Pancreas (tissue), 10 donors: ENCODE data around the gene IL15RA. TPM values are rescaled to one million over a fixed set of nuclear protein-coding genes. Genes with fewer than 3 reads are reported as not detected.

Experiments
- ATAC-seq, 4 donors: fragments of 200-7000 bp; cut with Tn5 transposase; one replicate each; pipeline versions ENCODE4 v1.8.0 to v1.9.1; 2020; ENCODE audit warnings: mild to moderate bottlenecking in 4 of 4, moderate library complexity in 4 of 4
- DNase-seq, 6 donors: peaks; one replicate each; pipeline ENCODE4 v3.0.0-alpha.2; 2020
- FAIRE-seq: peaks from 2 replicates; lab custom pipeline; 2012; peaks lifted over from hg19 to GRCh38; lab: Jason Lieb, UNC
- H3K27ac ChIP-seq, 4 donors: fragments of 200-600 bp; sonication (generic); 1 replicate in 3 of 4; 2 replicates in 1 of 4; pipeline versions ENCODE4 v1.5.0 to v1.8.0; 2020
- H3K27me3 ChIP-seq, 4 donors: fragments of 200-600 bp; one replicate each; pipeline ENCODE4 v1.8.0; 2021
- H3K36me3 ChIP-seq, 3 donors: fragments of 200-600 bp; sonication (generic) in 1 of 3; one replicate each; pipeline versions ENCODE4 v1.5.0 to v1.8.0; 2020 to 2021
- H3K4me1 ChIP-seq, 3 donors: fragments of 200-600 bp; one replicate each; pipeline ENCODE4 v1.8.0; 2021
- H3K4me3 ChIP-seq, 4 donors: fragments of 200-600 bp; sonication (generic) in 2 of 4; one replicate each; pipeline versions ENCODE4 v1.5.0 to v1.8.0; 2020 to 2021
- H3K9me3 ChIP-seq, 4 donors: fragments of 200-600 bp; one replicate each; pipeline ENCODE4 v1.8.0; 2021
- WGBS, 2 donors: extraction: QIAGEN DNeasy Blood & Tissue Kit; methylation state at CpG; one replicate each; pipeline ENCODE4 v1.1.7; 2013; 5-methylcytosine and 5-hydroxymethylcytosine counted together
- intact Hi-C, 3 donors: fragments of 100-400 bp; cut with DNase I; formaldehyde crosslinking; loops; one replicate each; pipeline versions ENCODE4 v1.11.1 to v1.14.2; 2022
- polyA plus RNA-seq, 2 donors: library from polyadenylated mRNA; stranded (reverse); fragments of 200-250 nt; gene quantifications; one replicate each; pipeline ENCODE4 v1.2.3, GENCODE V29; 2013
- total RNA-seq, 6 donors: library from RNA; stranded (reverse); fragmentation: NEBNext Ultra II Directional in 4 of 6; extraction: Animal tissue kit (Norgen Biotek cat#: 25700) in 4 of 6; gene quantifications; one replicate each; pipeline versions ENCODE4 v1.2.1 to v1.2.4, GENCODE V29; 2021 to 2023
- TF ChIP-seq, protein P1 (sequence below), 4 donors: fragments of 200-600 bp; sonication (generic) in 3 of 4; IDR thresholded peaks; one replicate each; pipeline versions ENCODE4 v1.5.0 to v1.8.0; 2021; ENCODE audit warnings: antibody characterized with exemption in 4 of 4
- donor health status: healthy with polysubstance abuse.
- donor health status: DM: no; HTN: no; CAD: no; lungs with moderate emphysema.
- donor health status: DM: no; HTN: no; CAD: no.
- donor health status: control.
- donor health status: control.
- donor health status: Bipolar disorder and iron deficiency.
- donor health status: DM: yes; HTN: yes; CAD: no.
- donor health status: DM: no; HTN: no; CAD: no.
- donor health status: DM: no; HTN: no; CAD: no.
- donor health status: DM: yes; HTN: yes; CAD: no.

IL15RA gene
- total and polyA plus RNA-seq, 8 donors = 6.9 to 14.3 (median 11.0) TPM

GRCh38 chr10:6022660-6023059 is 45.3 kb upstream of the IL15RA start:
- no peak for DNase-seq
- Histone ChIP-seq H3K27me3 (no peaks in the 10 kb centered on the region), H3K27ac (no peak overlapping the region), H3K4me3 (no peak overlapping the region), H3K36me3 (no peaks in the 10 kb centered on the region), H3K9me3 (no peaks in the 10 kb centered on the region), H3K4me1 (no peaks in the 10 kb centered on the region)
- 51 to 61% methylated on average over 3 of the region's 3 CpGs for WGBS, 2 donors
- no peak for ATAC-seq
- intact Hi-C loops = no loop called here
- TF ChIP-seq, protein P1, sequence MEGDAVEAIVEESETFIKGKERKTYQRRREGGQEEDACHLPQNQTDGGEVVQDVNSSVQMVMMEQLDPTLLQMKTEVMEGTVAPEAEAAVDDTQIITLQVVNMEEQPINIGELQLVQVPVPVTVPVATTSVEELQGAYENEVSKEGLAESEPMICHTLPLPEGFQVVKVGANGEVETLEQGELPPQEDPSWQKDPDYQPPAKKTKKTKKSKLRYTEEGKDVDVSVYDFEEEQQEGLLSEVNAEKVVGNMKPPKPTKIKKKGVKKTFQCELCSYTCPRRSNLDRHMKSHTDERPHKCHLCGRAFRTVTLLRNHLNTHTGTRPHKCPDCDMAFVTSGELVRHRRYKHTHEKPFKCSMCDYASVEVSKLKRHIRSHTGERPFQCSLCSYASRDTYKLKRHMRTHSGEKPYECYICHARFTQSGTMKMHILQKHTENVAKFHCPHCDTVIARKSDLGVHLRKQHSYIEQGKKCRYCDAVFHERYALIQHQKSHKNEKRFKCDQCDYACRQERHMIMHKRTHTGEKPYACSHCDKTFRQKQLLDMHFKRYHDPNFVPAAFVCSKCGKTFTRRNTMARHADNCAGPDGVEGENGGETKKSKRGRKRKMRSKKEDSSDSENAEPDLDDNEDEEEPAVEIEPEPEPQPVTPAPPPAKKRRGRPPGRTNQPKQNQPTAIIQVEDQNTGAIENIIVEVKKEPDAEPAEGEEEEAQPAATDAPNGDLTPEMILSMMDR (IDR thresholded peaks at IDR 0.05) = no peak
- no peak for FAIRE-seq

- ATAC-seq (peak in 2 of 4 donors; percentile 23 to 34), DNase-seq (no peak), FAIRE-seq (no peak)
- Histone ChIP-seq H3K4me3 (no peak overlapping the region), H3K9me3 (no peaks in the 10 kb centered on the region), H3K4me1 (no peaks in the 10 kb centered on the region), H3K27me3 (no peaks in the 10 kb centered on the region), H3K27ac (no peak overlapping the region), H3K36me3 (no peaks in the 10 kb centered on the region)
- 78 to 79% methylated on average over 9 of the region's 9 CpGs for WGBS, 2 donors
- TF ChIP-seq, protein P1 (IDR thresholded peaks at IDR 0.05) = no peak
- intact Hi-C loops = no loop called here
Measured at GRCh38 chr10:6020826-6021225, 43.5 kb upstream of the IL15RA start.

DNA sequence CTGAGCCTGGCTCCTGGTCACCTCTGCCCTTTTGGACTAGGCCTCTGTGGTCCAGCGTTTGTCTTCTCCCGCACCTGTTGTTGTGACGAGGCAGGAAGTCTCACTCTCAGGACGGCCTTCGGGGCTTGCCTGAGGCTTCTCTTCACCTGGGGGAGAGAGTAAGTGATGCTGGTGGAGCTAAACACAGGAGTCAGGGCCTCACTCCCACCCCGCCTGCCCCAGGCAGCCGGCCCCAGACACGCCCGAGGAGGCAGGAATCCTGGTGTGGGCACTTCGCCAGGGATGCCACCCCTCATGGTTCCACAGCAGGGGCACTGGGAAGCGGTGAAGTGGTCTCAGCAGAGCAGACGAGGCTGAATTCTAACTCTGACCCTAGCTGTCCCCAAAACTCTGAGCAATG is 42.5 kb upstream of the IL15RA start:
- intact Hi-C loops = loop anchor here in 1 of 3 donors (10.0 kb wide), 2 partner anchors 55 to 75 kb away; no protein-coding TSS in a partner anchor
- no peak overlapping the region for H3K4me3 ChIP-seq
- no peaks in the 10 kb centered on the region for H3K27me3 ChIP-seq
- ATAC-seq (no peak), FAIRE-seq (no peak), DNase-seq (no peak)
- no peaks in the 10 kb centered on the region for H3K4me1 ChIP-seq
- 86 to 89% methylated on average over 12 of the region's 12 CpGs for WGBS, 2 donors
- H3K9me3 ChIP-seq = no peaks in the 10 kb centered on the region
- no peaks in the 10 kb centered on the region for H3K36me3 ChIP-seq
- TF ChIP-seq, protein P1 (IDR thresholded peaks at IDR 0.05) = no peak
- H3K27ac ChIP-seq = no peak overlapping the region

DNA sequence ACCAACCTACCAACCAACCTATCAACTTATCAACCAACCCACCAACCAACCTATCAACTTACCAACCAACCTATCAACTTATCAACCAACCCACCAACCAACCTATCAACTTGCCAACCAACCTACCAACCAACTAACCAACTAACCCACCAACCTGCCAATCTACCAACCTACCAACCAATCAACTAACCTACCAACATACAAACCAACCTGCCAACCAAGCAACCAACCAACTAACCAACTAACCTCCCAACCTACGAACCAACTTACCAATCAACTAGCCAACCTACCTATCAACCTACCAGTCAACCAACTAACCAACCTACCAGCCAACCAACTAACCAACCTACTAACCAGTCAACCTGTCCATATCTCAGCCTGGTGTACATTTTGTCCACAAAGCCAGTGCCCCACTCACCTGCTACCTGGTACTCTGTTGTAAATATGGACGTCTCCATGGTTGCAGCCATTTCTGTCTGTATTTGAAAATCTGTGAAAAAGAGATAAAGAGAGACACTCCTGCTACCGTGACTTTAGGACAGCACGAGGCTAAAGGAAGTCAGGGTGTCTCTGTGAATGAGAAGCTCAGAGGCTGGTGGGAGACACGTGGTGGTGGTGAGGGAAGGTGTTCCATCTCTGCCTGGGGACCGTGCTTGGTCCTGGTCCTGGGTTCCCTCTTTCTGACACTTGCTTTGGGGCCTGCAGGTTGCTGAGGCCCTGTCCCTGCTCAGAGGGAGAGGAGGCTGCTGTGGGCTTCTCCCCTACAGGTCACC is 41.9 kb upstream of the IL15RA start:
- WGBS, 2 donors = 84 to 88% methylated on average over 6 of the region's 6 CpGs
- Histone ChIP-seq H3K27me3 (no peaks in the 10 kb centered on the region), H3K4me1 (no peaks in the 10 kb centered on the region), H3K36me3 (no peaks in the 10 kb centered on the region), H3K27ac (no peak overlapping the region), H3K4me3 (no peak overlapping the region), H3K9me3 (no peaks in the 10 kb centered on the region)
- ATAC-seq = no peak
- DNase-seq = no peak
- FAIRE-seq = no peak
- intact Hi-C loops = loop anchor here in 1 of 3 donors (10.0 kb wide), 2 partner anchors 56 to 74 kb away; no protein-coding TSS in a partner anchor
- TF ChIP-seq, protein P1 (IDR thresholded peaks at IDR 0.05) = no peak

GRCh38 chr10:6018422-6018821 is 41.1 kb upstream of the IL15RA start:
- FAIRE-seq = no peak
- Histone ChIP-seq H3K27ac (no peak overlapping the region), H3K36me3 (no peaks in the 10 kb centered on the region), H3K4me3 (no peak overlapping the region), H3K4me1 (no peaks in the 10 kb centered on the region), H3K27me3 (no peaks in the 10 kb centered on the region), H3K9me3 (no peaks in the 10 kb centered on the region)
- WGBS, 2 donors = 62 to 69% methylated on average over 5 of the region's 5 CpGs
- intact Hi-C loops = loop anchor here in 1 of 3 donors (10.0 kb wide), 2 partner anchors 56 to 74 kb away; no protein-coding TSS in a partner anchor
- TF ChIP-seq, protein P1 (IDR thresholded peaks at IDR 0.05) = no peak
- peak in 2 of 4 donors; percentile 14 to 41 for ATAC-seq
- no peak for DNase-seq
